BLaER1 (cell line): ENCODE results near the gene PCBD1.

Experiments used
- H3K27ac ChIP-seq: shearing (Covaris generic); formaldehyde crosslinking; 2 replicates; pipeline ENCODE4 v1.8.1; 2022
- H3K27me3 ChIP-seq: shearing (Covaris generic); formaldehyde crosslinking; 2 replicates; pipeline ENCODE4 v1.8.1; 2022
- H3K36me3 ChIP-seq: shearing (Covaris generic); formaldehyde crosslinking; 2 replicates; pipeline ENCODE4 v1.8.1; 2022
- H3K4me1 ChIP-seq: shearing (Covaris generic); formaldehyde crosslinking; 2 replicates; pipeline ENCODE4 v1.8.1; 2022
- H3K4me2 ChIP-seq: shearing (Covaris generic); formaldehyde crosslinking; 2 replicates; pipeline ENCODE4 v1.8.1; 2022
- H3K4me3 ChIP-seq: shearing (Covaris generic); formaldehyde crosslinking; 2 replicates; pipeline ENCODE4 v1.8.1; 2022
- H3K9ac ChIP-seq: shearing (Covaris generic); formaldehyde crosslinking; 2 replicates; pipeline ENCODE4 v1.8.1; 2022
- H3K9me3 ChIP-seq: shearing (Covaris generic); formaldehyde crosslinking; 2 replicates; pipeline ENCODE4 v1.8.1; 2022
- H4K20me1 ChIP-seq: shearing (Covaris generic); formaldehyde crosslinking; 2 replicates; pipeline ENCODE4 v1.8.1; 2022
- Cebpa-rat ChIP-seq: shearing (Covaris generic); IDR thresholded peaks from 2 replicates; pipeline ENCODE4 v1.8.1; 2022

PCBD1 gene

GRCh38 chr10:70851597-70852475 is 36.5 kb downstream of the PCBD1 start:
- no peaks in the 10 kb centered on the region for H3K4me1 ChIP-seq
- H3K27ac ChIP-seq = no peak overlapping the region
- no peaks in the 10 kb centered on the region for H3K9me3 ChIP-seq
- H3K4me2 ChIP-seq = no peak overlapping the region
- no peaks in the 10 kb centered on the region for H4K20me1 ChIP-seq
- H3K36me3 ChIP-seq = peaks cover 61% of the 10 kb centered on the region
- H3K4me3 ChIP-seq = no peak overlapping the region
- no peaks in the 10 kb centered on the region for H3K27me3 ChIP-seq
- no peak overlapping the region for H3K9ac ChIP-seq
- TF ChIP-seq Cebpa-rat = no peak

DNA sequence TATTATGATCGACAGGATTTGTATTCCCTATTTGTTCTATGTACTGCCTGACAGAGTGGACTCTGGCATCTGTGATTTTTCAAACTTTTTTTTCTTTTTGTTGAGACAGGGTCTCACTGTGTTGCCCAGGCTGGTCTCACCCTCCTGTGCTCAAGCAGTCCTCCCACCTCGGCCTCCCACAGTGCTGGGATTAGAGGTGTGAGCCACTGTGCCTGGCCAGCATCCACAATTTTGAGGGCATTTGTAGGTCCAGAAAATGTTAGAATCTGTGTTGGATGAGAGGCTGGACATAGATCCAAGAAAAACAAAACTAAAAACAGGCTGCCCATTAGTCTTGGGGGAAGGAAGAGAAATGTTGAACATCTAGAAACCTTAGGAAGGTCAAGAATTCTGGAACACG is 38.3 kb downstream of the PCBD1 start:
- Histone ChIP-seq H3K27me3 (no peaks in the 10 kb centered on the region), H3K27ac (no peak overlapping the region), H3K4me2 (no peak overlapping the region), H3K4me3 (no peak overlapping the region), H4K20me1 (no peaks in the 10 kb centered on the region), H3K9ac (no peak overlapping the region), H3K4me1 (no peaks in the 10 kb centered on the region), H3K36me3 (peaks cover 60% of the 10 kb centered on the region), H3K9me3 (no peaks in the 10 kb centered on the region)
- no peak for TF ChIP-seq Cebpa-rat

DNA sequence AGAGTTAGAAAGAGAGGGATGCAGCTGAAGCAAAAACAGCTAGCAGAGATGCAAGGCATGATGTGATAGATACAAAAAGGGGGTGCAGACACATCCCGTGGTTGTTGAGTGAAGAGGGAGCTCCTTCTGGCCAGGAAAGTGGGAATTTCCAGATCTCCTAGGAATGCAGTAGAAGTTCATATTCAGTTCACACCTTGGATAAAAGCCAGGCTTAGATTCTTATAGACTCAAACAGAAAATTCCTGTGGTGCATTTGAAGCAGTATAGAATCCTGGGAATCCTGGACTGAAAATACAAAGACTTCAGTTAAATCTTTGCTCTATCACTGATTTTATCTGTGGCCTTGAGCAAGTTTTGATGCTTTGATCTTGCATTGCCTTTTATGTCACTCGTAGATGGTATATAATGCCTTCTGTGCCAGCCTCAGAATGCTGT is 38.8 kb downstream of the PCBD1 start:
- no peak for TF ChIP-seq Cebpa-rat

GRCh38 chr10:70847659-70848360 is 40.6 kb downstream of the PCBD1 start:
- no peaks in the 10 kb centered on the region for H3K27me3 ChIP-seq
- peaks cover 4% of the 10 kb centered on the region; the same call in 1 of the 2 replicates for H4K20me1 ChIP-seq
- H3K4me1 ChIP-seq = no peaks in the 10 kb centered on the region
- no peak overlapping the region for H3K27ac ChIP-seq
- H3K9ac ChIP-seq = no peak overlapping the region
- no peak overlapping the region for H3K4me2 ChIP-seq
- H3K36me3 ChIP-seq = peaks cover 50% of the 10 kb centered on the region
- no peak for TF ChIP-seq Cebpa-rat
- H3K9me3 ChIP-seq = no peaks in the 10 kb centered on the region
- no peak overlapping the region for H3K4me3 ChIP-seq

More for the DNA sequence above, 38.8 kb downstream of the PCBD1 start:
- no peak overlapping the region for H3K4me3 ChIP-seq
- no peaks in the 10 kb centered on the region for H3K27me3 ChIP-seq
- no peaks in the 10 kb centered on the region for H3K4me1 ChIP-seq
- no peak overlapping the region for H3K27ac ChIP-seq
- peaks cover 61% of the 10 kb centered on the region for H3K36me3 ChIP-seq
- no peak overlapping the region for H3K4me2 ChIP-seq
- H3K9ac ChIP-seq = no peak overlapping the region
- H3K9me3 ChIP-seq = no peaks in the 10 kb centered on the region
- H4K20me1 ChIP-seq = no peaks in the 10 kb centered on the region

GRCh38 chr10:70846795-70847194 is 41.6 kb downstream of the PCBD1 start:
- TF ChIP-seq Cebpa-rat = no peak
- Histone ChIP-seq H3K4me2 (no peak overlapping the region), H3K27ac (no peak overlapping the region), H3K9me3 (no peaks in the 10 kb centered on the region), H3K36me3 (peaks cover 43% of the 10 kb centered on the region), H3K27me3 (no peaks in the 10 kb centered on the region), H3K4me3 (no peak overlapping the region), H4K20me1 (peaks cover 6% of the 10 kb centered on the region; the same call in 1 of the 2 replicates), H3K4me1 (no peaks in the 10 kb centered on the region), H3K9ac (no peak overlapping the region)

- no peaks in the 10 kb centered on the region for H3K9me3 ChIP-seq
- H3K27ac ChIP-seq = no peak overlapping the region
- no peak overlapping the region for H3K4me3 ChIP-seq
- no peak overlapping the region for H3K9ac ChIP-seq
- no peaks in the 10 kb centered on the region for H3K27me3 ChIP-seq
- no peak overlapping the region for H3K4me2 ChIP-seq
- H3K4me1 ChIP-seq = no peaks in the 10 kb centered on the region
- peaks cover 34% of the 10 kb centered on the region for H3K36me3 ChIP-seq
- H4K20me1 ChIP-seq = peaks cover 6% of the 10 kb centered on the region; the same call in 1 of the 2 replicates
- TF ChIP-seq Cebpa-rat = no peak
Measured at GRCh38 chr10:70845816-70846215, 42.5 kb downstream of the PCBD1 start.

GRCh38 chr10:70845256-70845655 is 43.1 kb downstream of the PCBD1 start:
- peaks cover 6% of the 10 kb centered on the region; the same call in 1 of the 2 replicates for H4K20me1 ChIP-seq
- no peak for TF ChIP-seq Cebpa-rat

GRCh38 chr10:70843776-70844489 is 44.4 kb downstream of the PCBD1 start:
- no peak overlapping the region for H3K4me2 ChIP-seq
- H3K27me3 ChIP-seq = no peaks in the 10 kb centered on the region
- no peak overlapping the region for H3K9ac ChIP-seq
- H3K9me3 ChIP-seq = no peaks in the 10 kb centered on the region
- H3K27ac ChIP-seq = no peak overlapping the region
- H3K36me3 ChIP-seq = peaks cover 40% of the 10 kb centered on the region
- TF ChIP-seq Cebpa-rat = no peak
- H3K4me1 ChIP-seq = no peaks in the 10 kb centered on the region
- no peak overlapping the region for H3K4me3 ChIP-seq
- H4K20me1 ChIP-seq = peaks cover 6% of the 10 kb centered on the region; the same call in 1 of the 2 replicates

More at GRCh38 chr10:70845256-70845655, 43.1 kb downstream of the PCBD1 start:
- H3K36me3 ChIP-seq = peaks cover 36% of the 10 kb centered on the region
- no peaks in the 10 kb centered on the region for H3K9me3 ChIP-seq
- H3K9ac ChIP-seq = no peak overlapping the region
- no peaks in the 10 kb centered on the region for H3K27me3 ChIP-seq
- H3K4me3 ChIP-seq = no peak overlapping the region
- no peak overlapping the region for H3K27ac ChIP-seq
- no peak overlapping the region for H3K4me2 ChIP-seq
- H3K4me1 ChIP-seq = no peaks in the 10 kb centered on the region

- no peaks in the 10 kb centered on the region for H3K4me1 ChIP-seq
- no peak overlapping the region for H3K4me2 ChIP-seq
- TF ChIP-seq Cebpa-rat = no peak
- H3K27ac ChIP-seq = no peak overlapping the region
- H4K20me1 ChIP-seq = peaks cover 6% of the 10 kb centered on the region; the same call in 1 of the 2 replicates
- no peaks in the 10 kb centered on the region for H3K27me3 ChIP-seq
- H3K9ac ChIP-seq = no peak overlapping the region
- peaks cover 36% of the 10 kb centered on the region for H3K36me3 ChIP-seq
- no peak overlapping the region for H3K4me3 ChIP-seq
- H3K9me3 ChIP-seq = no peaks in the 10 kb centered on the region
Measured at GRCh38 chr10:70843333-70843732, 45.0 kb downstream of the PCBD1 start.
